ENCODE results near the gene TTC7B.

DNA sequence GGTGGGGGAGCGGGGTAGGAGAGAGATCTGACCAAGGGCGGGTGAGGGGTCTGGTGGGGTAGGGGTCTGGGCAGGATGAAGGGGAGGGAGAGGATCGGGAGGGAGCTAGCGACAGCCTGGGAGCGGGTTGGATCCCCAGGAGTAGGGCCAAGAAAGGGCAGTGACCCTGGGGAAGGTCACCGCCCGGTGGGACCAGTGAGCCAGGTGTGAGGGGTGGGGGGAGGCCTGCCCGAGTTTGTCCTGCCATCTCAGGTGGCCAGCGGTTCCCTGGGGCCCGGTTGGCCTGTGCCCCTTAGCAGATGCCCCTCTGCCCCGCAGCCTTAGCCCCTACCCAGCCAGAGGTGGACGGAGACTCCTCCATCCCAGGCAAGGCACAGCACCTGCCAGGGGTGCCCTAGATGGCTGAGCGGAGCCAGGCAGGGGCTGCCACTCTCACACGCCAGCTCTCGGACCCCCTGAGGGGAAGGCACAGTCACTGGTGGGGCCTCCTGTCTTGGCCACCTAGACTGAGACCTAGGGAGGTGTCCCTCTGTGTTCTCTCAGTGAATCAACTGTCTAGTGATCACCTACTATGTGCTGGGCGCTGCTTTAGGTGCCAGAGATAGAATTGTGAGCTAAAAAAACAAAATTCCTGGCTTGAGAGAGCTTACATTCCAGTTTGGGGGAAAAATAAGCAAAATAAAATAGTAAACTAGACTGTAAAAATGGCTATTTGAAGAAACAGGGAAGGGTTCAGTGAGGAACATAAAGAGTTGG is 629 bp upstream of the TTC7B start:
- TF ChIP-seq, protein P1, sequence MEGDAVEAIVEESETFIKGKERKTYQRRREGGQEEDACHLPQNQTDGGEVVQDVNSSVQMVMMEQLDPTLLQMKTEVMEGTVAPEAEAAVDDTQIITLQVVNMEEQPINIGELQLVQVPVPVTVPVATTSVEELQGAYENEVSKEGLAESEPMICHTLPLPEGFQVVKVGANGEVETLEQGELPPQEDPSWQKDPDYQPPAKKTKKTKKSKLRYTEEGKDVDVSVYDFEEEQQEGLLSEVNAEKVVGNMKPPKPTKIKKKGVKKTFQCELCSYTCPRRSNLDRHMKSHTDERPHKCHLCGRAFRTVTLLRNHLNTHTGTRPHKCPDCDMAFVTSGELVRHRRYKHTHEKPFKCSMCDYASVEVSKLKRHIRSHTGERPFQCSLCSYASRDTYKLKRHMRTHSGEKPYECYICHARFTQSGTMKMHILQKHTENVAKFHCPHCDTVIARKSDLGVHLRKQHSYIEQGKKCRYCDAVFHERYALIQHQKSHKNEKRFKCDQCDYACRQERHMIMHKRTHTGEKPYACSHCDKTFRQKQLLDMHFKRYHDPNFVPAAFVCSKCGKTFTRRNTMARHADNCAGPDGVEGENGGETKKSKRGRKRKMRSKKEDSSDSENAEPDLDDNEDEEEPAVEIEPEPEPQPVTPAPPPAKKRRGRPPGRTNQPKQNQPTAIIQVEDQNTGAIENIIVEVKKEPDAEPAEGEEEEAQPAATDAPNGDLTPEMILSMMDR (IDR thresholded peaks at IDR 0.05 in 4 of 5, conservative IDR thresholded peaks at IDR 0.05 in 1 of 5): peak in 1 of 5 experiments; percentile 5
- TF ChIP-seq POLR2A (IDR thresholded peaks at IDR 0.05): no peak

All from gastrocnemius medialis (tissue), 4 donors.